GM23338 (cell line): ENCODE results near the gene CD83.

ENCODE experiments used
- EZH2phosphoT487 ChIP-seq: fragments of 200-600 bp; sonication (generic); IDR thresholded peaks from one replicate; pipeline ENCODE4 v1.8.1; 2018; ENCODE audit warnings: antibody characterized with exemption; ENCODE audit not compliant: unreplicated experiment
- JUNB ChIP-seq: IDR thresholded peaks from one replicate; pipeline ENCODE4 v1.6.1; 2016; ENCODE audit warnings: antibody characterized with exemption; ENCODE audit not compliant: unreplicated experiment
- POLR2AphosphoS5 ChIP-seq: IDR thresholded peaks from 2 replicates; pipeline ENCODE4 v1.6.1; 2016; ENCODE audit warnings: antibody characterized with exemption, low read depth
- STAT1 ChIP-seq: IDR thresholded peaks from one replicate; pipeline ENCODE4 v1.6.1; 2016; ENCODE audit warnings: antibody characterized with exemption; ENCODE audit not compliant: unreplicated experiment
- TF ChIP-seq, protein P1 (sequence below), 2 experiments: fragments of 200-600 bp in 1 of 2; sonication (generic) in 1 of 2; conservative IDR thresholded peaks; 2 replicates each; pipeline versions ENCODE4 v1.5.1 to v1.6.1; 2016 to 2017; ENCODE audit warnings: antibody characterized with exemption in 2 of 2, low read depth in 2 of 2, mild to moderate bottlenecking in 2 of 2, moderate library complexity in 1 of 2
- TF ChIP-seq, protein P2 (sequence below): IDR thresholded peaks from one replicate; pipeline ENCODE4 v1.6.1; 2018; ENCODE audit warnings: antibody characterized with exemption; ENCODE audit not compliant: unreplicated experiment

DNA sequence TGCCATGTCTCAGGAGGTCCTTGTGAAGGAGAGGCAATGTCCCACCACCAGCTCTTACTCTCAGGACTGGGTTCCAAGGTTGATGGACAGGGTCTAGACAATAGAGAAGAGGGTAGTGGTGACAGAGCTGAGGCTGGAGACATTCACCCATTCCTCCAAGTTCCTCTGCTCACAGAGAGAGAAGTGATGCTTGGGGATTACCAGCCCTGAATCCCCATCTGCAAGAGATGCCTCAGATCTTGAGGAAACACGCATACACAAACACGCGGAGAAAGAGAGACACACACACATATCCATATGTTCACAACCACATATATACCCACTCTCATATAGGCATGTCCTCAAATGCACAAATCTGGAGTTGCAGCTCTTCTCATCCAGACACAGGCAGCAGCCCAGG is 15.2 kb upstream of the CD83 start:
- TF ChIP-seq, protein P1, sequence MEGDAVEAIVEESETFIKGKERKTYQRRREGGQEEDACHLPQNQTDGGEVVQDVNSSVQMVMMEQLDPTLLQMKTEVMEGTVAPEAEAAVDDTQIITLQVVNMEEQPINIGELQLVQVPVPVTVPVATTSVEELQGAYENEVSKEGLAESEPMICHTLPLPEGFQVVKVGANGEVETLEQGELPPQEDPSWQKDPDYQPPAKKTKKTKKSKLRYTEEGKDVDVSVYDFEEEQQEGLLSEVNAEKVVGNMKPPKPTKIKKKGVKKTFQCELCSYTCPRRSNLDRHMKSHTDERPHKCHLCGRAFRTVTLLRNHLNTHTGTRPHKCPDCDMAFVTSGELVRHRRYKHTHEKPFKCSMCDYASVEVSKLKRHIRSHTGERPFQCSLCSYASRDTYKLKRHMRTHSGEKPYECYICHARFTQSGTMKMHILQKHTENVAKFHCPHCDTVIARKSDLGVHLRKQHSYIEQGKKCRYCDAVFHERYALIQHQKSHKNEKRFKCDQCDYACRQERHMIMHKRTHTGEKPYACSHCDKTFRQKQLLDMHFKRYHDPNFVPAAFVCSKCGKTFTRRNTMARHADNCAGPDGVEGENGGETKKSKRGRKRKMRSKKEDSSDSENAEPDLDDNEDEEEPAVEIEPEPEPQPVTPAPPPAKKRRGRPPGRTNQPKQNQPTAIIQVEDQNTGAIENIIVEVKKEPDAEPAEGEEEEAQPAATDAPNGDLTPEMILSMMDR (conservative IDR thresholded peaks at IDR 0.05; ENCODE audit: low read depth in 2 of 2), result no peak
- TF ChIP-seq EZH2phosphoT487 (no peak), POLR2AphosphoS5 (no peak), JUNB (no peak), STAT1 (no peak)
- TF ChIP-seq, protein P2, sequence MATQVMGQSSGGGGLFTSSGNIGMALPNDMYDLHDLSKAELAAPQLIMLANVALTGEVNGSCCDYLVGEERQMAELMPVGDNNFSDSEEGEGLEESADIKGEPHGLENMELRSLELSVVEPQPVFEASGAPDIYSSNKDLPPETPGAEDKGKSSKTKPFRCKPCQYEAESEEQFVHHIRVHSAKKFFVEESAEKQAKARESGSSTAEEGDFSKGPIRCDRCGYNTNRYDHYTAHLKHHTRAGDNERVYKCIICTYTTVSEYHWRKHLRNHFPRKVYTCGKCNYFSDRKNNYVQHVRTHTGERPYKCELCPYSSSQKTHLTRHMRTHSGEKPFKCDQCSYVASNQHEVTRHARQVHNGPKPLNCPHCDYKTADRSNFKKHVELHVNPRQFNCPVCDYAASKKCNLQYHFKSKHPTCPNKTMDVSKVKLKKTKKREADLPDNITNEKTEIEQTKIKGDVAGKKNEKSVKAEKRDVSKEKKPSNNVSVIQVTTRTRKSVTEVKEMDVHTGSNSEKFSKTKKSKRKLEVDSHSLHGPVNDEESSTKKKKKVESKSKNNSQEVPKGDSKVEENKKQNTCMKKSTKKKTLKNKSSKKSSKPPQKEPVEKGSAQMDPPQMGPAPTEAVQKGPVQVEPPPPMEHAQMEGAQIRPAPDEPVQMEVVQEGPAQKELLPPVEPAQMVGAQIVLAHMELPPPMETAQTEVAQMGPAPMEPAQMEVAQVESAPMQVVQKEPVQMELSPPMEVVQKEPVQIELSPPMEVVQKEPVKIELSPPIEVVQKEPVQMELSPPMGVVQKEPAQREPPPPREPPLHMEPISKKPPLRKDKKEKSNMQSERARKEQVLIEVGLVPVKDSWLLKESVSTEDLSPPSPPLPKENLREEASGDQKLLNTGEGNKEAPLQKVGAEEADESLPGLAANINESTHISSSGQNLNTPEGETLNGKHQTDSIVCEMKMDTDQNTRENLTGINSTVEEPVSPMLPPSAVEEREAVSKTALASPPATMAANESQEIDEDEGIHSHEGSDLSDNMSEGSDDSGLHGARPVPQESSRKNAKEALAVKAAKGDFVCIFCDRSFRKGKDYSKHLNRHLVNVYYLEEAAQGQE, result no peak
